Measurements from ENCODE around the gene BCL3.
A peak's percentile ranks its signal among the peaks of the same experiment; 100 is the strongest.

Gene BCL3

DNA sequence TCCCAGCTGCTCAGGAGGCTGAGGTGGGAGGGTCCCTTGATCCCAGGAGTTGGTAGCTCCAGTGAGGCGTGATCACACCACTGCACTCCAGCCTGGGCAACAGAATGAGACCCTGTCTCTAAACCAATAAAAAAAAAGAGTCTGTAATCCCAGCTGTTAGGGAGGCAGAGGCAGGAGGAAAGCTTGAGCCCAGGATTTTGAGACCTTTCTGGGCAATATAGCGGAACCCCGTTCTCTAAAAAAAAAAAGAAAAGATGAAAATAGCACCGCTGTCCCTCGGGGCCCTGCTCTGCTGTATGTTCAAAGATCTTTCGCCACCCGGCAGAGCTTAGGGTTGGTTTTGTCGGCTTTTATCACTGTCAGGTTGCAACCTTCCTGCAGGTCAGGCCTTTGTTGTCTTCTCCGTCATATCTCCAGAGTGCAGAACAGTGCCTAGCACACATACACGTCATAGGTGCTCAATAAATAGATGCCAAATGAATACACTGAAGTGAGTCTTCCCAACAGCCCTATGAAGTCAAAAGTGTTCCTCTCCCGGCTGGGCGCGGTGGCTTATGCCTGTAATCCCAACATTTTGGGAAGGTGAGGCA, 47.0 kb downstream of the BCL3 start:
- no peak for DNase-seq

DNA sequence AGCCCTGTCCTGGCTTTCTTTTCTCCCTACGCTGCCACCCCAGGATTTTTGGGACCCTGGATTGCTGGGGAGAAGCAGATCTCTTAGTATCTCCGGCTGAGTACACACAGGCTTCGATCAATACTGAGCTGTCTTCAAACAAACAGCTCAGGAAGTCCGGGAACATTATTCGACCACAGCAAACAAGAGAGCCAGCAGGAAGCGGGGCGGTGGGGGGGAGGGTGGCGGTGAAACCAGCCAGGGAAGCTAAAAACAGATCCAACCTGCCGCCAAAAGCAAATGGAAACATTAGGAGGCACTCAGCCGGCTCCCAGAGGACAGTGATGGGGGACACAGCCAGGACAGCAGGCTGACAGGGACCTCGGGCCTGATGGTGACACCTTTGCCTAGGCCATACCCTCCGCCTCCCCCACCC, 48.2 kb downstream of the BCL3 start:
- DNase-seq = peak; percentile 91

DNA sequence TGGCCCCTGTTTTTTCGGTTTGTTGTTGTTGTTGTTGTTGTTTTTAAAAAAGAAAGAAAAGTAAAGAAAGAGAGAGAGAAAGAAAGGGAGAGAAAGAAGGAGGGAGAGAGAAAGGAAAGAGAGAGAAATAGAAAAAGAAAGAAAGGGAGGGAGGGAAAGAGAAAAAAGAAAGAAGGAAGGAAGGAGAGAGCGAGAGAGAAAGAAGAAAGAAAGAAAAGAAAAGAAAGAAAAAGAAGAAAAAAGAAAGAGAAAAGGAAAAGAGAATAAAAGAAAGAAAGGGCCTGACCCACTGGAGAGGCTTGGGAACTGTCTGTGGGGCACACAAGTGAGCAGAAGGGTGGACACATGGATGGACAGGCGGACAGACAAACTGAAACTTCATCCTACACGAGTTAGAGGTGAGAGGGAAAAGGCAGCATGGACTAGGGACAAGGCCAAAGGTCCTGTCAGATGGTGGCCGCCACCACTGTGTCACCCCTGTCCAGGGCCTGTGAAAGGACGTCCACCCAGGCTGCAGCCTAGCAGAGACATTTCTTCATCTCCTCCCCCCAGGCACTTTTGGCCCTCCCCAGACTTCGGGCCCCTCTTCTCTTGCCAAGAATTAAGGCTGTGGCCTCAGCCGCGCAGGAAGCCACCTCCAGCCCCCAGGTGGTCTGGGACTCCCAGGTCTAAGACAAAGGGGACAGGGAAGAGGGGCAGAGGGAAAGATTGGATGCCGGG, 51.3 kb downstream of the BCL3 start:
- DNase-seq = no peak

GRCh38 chr19:44800461-44800860, 52.0 kb downstream of the BCL3 start:
- DNase-seq = peak; percentile 82

DNA sequence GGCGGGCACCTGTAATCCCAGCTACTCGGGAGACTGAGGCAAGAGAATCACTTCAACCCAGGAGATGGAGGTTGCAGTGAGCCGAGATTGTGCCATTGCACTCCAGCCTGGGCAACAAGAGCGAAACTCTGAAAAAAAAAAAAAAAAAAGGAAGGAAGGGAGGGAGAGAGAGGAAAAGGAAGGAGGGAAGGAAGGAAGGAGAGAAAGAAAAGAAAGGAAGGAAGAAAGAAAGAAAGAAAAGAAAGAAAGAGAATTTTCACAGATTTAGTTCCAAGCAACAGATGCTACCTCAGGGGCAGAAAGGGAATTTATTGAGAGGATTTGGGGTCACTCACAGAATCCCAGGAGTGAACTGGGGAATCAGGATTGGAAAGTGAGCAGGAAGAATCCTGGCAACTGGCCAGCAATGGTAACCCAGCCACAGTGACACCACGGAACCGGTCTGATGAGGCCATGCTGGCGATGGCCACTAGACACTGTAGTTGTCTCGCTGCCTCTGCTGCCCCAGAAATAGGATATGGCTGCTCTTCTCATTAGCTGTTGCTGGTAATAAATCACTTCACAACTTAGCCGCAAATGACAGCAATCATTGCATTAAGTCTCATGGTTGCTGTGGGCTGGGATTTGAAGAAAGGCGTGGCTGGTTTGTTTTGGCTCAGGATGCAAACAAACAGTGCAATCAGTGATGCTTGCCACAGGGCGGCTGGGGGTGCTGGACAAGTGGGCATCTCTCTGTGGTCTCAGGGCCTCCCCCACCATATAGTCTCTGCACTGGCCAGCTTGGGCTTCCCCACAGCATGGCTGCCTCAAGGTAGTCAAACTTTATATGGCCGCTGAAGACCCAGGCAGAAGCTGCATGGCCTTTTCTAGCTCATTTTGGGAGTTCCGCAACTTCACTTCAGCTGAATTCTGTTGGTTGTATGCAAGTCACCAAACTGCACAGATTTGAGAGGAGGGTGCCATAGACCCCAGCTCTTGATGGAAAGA, 55.2 kb downstream of the BCL3 start:
- peak; percentile 50 for DNase-seq

DNA sequence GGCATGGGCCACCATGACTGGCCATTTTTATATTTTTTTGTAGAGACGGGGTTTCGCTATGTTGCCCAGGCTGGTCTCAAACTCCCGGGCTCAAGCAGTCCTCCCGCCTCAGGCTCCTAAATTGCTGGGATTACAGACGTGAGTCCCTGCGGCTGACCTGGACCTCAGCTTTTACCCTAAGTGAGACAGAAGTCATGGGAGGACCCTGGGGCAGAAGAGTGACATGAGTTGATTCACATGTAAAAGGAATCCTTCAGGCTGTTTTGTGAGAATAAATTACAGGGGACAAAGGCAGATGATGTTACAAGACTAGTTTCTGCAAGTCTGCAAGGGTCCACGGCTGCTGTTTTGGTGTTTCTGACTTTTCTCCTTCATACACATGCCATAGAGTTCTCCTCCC, 57.8 kb downstream of the BCL3 start:
- DNase-seq = no peak

- DNase-seq = peak; percentile 97
These were observed 58.7 kb downstream of the BCL3 start for GRCh38 chr19:44807162-44807561.

DNA sequence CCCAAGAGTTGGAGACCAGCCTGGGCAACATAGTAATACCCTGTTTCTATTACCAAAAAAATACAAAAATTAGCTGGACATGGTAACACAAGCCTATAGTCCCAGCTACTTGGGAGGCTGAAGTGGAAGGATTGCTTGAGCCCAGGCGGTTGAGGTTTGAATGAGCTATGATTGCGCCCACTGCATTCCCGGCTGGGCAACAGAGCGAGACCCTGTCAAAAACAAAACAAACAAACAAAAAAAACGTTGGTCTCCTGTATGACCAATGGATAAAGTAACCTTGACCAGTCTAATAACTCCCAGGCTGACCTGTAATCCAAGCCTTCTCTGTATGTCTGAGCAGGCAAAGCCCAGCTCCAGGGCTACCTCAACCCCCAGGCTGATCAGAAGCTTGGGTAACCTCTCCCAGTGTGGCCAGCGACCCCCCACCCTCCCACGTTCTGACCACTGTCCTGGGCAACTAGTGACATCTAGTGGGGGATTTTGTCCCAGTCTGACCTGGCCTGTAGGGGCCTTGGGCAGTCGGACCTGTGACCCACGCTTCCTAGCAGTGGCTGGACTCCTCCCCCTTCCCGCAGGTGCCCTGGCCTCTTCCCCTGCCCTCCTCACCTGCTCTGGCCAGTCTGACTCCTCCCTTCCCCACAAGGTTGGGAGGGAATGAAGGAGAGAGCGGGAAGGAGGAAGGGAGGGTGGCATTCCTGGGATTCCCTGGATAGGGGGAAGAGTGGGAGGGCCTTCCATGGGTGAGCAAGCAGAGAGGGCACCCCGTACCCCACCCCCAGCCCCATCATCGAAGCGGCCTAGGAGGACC, 59.3 kb downstream of the BCL3 start:
- DNase-seq = peak; percentile 84

GRCh38 chr19:44808463-44809371, 60.2 kb downstream of the BCL3 start, which contains the start of gene BCAM:
TSS of gene BCAM (plus strand) at chr19:44809103. CDS start at chr19:44809125, 22 bp downstream.
- peak; percentile 77 for DNase-seq
